Hepatocyte (in vitro differentiated cells): ENCODE data around the gene SHMT2. TPM values are rescaled to one million over a fixed set of nuclear protein-coding genes. Genes with fewer than 3 reads are reported as not detected.

Source experiments
- DNase-seq: peaks from one replicate; pipeline ENCODE4 v3.0.0-alpha.2; 2016; ENCODE audit warnings: low spot score
- H2AFZ ChIP-seq: fragments of 200-600 bp; sonication (generic); 2 replicates; pipeline ENCODE4 v1.6.0; 2016; ENCODE audit warnings: antibody characterized with exemption, mild to moderate bottlenecking
- H3K27ac ChIP-seq: fragments of 200-600 bp; sonication (generic); 2 replicates; pipeline ENCODE4 v1.5.1; 2016; ENCODE audit warnings: mild to moderate bottlenecking
- H3K27me3 ChIP-seq: fragments of 200-600 bp; sonication (generic); 2 replicates; pipeline ENCODE4 v1.6.1; 2016
- H3K36me3 ChIP-seq: fragments of 200-600 bp; sonication (generic); replicated peaks from 2 replicates; pipeline ENCODE4 v1.5.1; 2016; ENCODE audit warnings: low read depth; ENCODE audit not compliant: insufficient read depth
- H3K4me1 ChIP-seq: fragments of 200-600 bp; sonication (generic); 2 replicates; pipeline ENCODE4 v1.5.1; 2016; ENCODE audit warnings: mild to moderate bottlenecking, moderate library complexity; ENCODE audit not compliant: insufficient read depth
- H3K4me2 ChIP-seq: fragments of 200-600 bp; sonication (generic); 2 replicates; pipeline ENCODE4 v1.6.0; 2016
- H3K4me3 ChIP-seq: fragments of 200-600 bp; sonication (generic); 2 replicates; pipeline ENCODE4 v1.5.1; 2016; ENCODE audit warnings: mild to moderate bottlenecking
- H3K79me2 ChIP-seq: fragments of 200-600 bp; sonication (generic); 2 replicates; pipeline ENCODE4 v1.6.0; 2017; ENCODE audit warnings: mild to moderate bottlenecking
- H3K9me2 ChIP-seq: fragments of 200-600 bp; sonication (generic); replicated peaks from 2 replicates; pipeline ENCODE4 v1.6.0; 2017; ENCODE audit warnings: mild to moderate bottlenecking; ENCODE audit not compliant: insufficient read depth
- H3K9me3 ChIP-seq: fragments of 200-600 bp; sonication (generic); 2 replicates; pipeline ENCODE4 v1.5.1; 2016; ENCODE audit warnings: low read depth, mild to moderate bottlenecking
- H4K20me1 ChIP-seq: fragments of 200-600 bp; sonication (generic); 2 replicates; pipeline ENCODE4 v1.6.0; 2016; ENCODE audit warnings: mild to moderate bottlenecking; ENCODE audit not compliant: insufficient read depth, poor library complexity, severe bottlenecking
- EZH2 ChIP-seq: fragments of 200-600 bp; sonication (generic); IDR thresholded peaks from 2 replicates; pipeline ENCODE4 v1.6.1; 2016; ENCODE audit warnings: antibody characterized with exemption, mild to moderate bottlenecking, borderline replicate concordance
- EZH2phosphoT487 ChIP-seq: fragments of 200-600 bp; sonication (generic); IDR thresholded peaks from one replicate; pipeline ENCODE4 v1.6.1; 2018; ENCODE audit warnings: antibody characterized with exemption, mild to moderate bottlenecking, low read depth, moderate library complexity; ENCODE audit not compliant: unreplicated experiment, severe bottlenecking
- WGBS: methylation state at CpG from one replicate; pipeline ENCODE4 v1.1.6; 2016; ENCODE audit warnings: low lambda C conversion rate; ENCODE audit errors: missing lambda C conversion rate; 5-methylcytosine and 5-hydroxymethylcytosine counted together
- polyA plus RNA-seq: library from polyadenylated mRNA; unstranded; fragments of >200 nt; fragmentation: Nextera tagmentation; extraction: Ambion mirVana; gene quantifications from 2 replicates; pipeline ENCODE4 v1.2.1, GENCODE V29; 2016
- total RNA-seq: library from RNA; depleted of rRNA; stranded (reverse); fragments of >200 nt; gene quantifications from 2 replicates; pipeline ENCODE4 v1.2.3, GENCODE V29; 2014
- TF ChIP-seq, protein P1 (sequence below): fragments of 200-600 bp; sonication (generic); IDR thresholded peaks from 2 replicates; pipeline ENCODE4 v1.5.1; 2016; ENCODE audit warnings: antibody characterized with exemption, mild to moderate bottlenecking; ENCODE audit not compliant: poor library complexity

SHMT2 gene
- total and polyA plus RNA-seq, 2 experiments from 2014 or later = 126 to 168 TPM

DNA sequence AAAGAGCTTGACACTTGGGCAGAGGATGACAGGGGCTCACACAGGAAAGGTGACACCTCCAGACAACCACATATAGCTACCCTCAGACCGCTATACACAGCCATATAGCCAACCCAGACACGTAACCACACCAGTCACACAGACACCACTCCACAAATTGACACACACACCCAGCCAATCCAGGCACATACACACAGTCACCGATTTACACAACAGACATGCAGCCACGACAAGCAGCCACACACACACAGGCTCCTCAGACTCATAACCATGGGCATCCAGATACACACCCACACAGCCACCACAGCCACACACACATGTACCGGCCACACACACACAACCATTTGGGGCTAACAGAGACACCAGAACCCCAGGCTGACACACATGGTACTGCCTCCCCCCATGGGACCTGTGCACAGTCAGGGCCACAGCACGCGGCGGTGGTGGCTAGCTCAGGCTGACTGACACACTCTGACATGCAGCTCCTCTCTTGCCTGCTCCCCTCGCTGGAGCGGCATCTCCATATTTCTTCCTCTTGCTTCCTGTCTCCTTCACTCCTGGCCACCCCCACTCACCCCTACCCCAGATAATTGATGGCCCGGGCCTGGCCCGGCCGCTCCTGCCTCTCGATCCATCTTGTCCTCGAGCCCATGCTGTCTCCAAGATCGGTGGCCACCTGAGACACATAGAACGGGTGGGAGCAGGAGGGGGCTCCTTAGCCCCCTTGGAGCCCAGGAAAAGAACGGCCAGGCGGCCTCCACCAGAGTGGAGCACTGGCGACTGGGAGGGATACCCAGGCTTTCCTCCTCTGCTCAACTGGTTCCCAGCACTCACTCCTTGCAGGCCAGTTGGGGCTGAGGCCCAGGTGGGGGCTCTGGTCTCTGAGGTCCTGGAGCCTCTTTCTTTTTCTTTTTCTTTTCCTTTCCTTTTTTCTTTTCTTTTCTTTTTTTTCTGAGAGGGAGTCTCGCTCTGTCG lies 6.0 kb upstream of the SHMT2 start:
- H3K4me2 ChIP-seq = no peak overlapping the region
- H2AFZ ChIP-seq = no peak overlapping the region
- DNase-seq = no peak
- H3K27ac ChIP-seq = no peak overlapping the region
- H3K9me2 ChIP-seq = no peaks in the 10 kb centered on the region
- H3K4me1 ChIP-seq = peaks cover 34% of the 10 kb centered on the region
- TF ChIP-seq EZH2 = no peak
- H4K20me1 ChIP-seq = no peaks in the 10 kb centered on the region
- H3K27me3 ChIP-seq = peaks cover 97% of the 10 kb centered on the region
- H3K36me3 ChIP-seq = no peaks in the 10 kb centered on the region
- WGBS = 83% methylated on average over 22 of the region's 22 CpGs
- no peaks in the 10 kb centered on the region for H3K79me2 ChIP-seq
- no peaks in the 10 kb centered on the region for H3K9me3 ChIP-seq
- H3K4me3 ChIP-seq = no peak overlapping the region

DNA sequence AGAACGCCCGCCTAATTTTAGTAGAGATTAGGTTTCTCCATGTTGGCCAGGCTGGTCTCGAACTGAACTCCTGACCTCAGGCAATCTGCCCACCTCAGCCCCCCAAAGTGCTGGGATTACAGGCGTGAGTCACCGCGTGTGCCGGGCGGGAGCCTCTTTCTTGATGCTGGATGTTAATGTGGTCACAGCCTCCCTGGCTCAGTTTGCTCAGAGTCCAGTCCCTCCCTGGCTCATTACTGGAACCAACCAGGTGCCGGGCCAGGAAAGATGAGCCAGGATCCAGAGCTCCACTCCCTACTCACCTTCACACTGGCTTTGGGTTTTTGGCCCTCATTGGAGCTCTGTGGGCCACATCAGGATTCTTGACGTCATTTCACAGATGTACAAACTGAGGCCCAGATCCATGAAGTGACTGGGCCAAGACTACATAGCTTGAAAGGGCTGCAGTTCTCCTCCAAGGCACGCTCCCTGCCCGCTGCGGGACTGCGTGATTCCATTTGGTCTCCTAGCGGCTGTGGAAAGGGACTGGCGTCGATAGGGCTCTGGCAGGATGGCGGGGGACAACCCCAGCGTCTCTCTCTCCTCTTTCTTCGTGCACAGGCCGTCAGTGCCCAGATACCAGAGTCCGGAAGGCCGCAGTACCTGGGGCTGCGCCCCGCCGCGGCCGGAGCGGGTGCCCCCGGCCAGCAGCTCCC lies 5.1 kb upstream of the SHMT2 start:
- H3K9me3 ChIP-seq = no peaks in the 10 kb centered on the region
- 53% methylated on average over 30 of the region's 30 CpGs for WGBS
- H3K79me2 ChIP-seq = no peaks in the 10 kb centered on the region
- H3K4me1 ChIP-seq = peaks cover 28% of the 10 kb centered on the region
- H2AFZ ChIP-seq = no peak overlapping the region
- no peaks in the 10 kb centered on the region for H3K36me3 ChIP-seq
- H3K9me2 ChIP-seq = no peaks in the 10 kb centered on the region
- no peak for DNase-seq
- TF ChIP-seq, protein P1, sequence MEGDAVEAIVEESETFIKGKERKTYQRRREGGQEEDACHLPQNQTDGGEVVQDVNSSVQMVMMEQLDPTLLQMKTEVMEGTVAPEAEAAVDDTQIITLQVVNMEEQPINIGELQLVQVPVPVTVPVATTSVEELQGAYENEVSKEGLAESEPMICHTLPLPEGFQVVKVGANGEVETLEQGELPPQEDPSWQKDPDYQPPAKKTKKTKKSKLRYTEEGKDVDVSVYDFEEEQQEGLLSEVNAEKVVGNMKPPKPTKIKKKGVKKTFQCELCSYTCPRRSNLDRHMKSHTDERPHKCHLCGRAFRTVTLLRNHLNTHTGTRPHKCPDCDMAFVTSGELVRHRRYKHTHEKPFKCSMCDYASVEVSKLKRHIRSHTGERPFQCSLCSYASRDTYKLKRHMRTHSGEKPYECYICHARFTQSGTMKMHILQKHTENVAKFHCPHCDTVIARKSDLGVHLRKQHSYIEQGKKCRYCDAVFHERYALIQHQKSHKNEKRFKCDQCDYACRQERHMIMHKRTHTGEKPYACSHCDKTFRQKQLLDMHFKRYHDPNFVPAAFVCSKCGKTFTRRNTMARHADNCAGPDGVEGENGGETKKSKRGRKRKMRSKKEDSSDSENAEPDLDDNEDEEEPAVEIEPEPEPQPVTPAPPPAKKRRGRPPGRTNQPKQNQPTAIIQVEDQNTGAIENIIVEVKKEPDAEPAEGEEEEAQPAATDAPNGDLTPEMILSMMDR = no peak
- TF ChIP-seq EZH2 = no peak
- TF ChIP-seq EZH2phosphoT487 = no peak
- no peak overlapping the region for H3K27ac ChIP-seq
- peaks cover 87% of the 10 kb centered on the region for H3K27me3 ChIP-seq
- H3K4me2 ChIP-seq = no peak overlapping the region
- no peaks in the 10 kb centered on the region for H4K20me1 ChIP-seq
- no peak overlapping the region for H3K4me3 ChIP-seq

DNA sequence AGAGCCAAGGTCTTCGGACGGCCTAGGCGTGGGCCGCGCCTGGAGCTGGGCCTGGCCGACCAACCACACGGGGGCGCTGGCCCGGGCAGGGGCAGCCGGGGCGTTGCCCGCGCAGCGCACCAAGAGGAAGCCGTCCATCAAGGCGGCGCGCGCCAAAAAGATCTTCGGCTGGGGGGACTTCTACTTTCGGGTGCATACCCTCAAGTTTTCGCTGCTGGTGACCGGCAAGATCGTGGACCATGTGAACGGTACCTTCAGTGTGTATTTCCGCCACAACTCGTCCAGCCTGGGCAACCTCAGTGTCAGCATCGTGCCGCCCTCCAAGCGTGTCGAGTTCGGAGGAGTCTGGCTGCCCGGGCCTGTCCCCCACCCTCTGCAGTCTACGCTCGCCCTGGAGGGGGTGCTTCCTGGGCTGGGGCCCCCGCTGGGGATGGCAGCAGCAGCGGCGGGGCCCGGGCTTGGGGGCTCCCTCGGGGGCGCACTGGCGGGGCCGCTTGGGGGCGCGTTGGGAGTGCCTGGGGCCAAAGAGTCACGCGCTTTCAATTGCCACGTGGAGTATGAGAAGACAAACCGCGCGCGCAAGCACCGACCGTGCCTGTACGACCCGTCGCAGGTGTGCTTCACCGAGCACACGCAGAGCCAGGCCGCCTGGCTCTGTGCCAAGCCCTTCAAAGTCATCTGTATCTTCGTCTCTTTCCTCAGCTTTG lies 4.4 kb upstream of the SHMT2 start:
- 12% methylated on average over 47 of the region's 61 CpGs for WGBS
- Histone ChIP-seq H3K9me3 (no peaks in the 10 kb centered on the region), H3K4me3 (no peak overlapping the region), H3K4me2 (peak overlapping the region; percentile 49), H3K4me1 (peaks cover 21% of the 10 kb centered on the region), H3K27me3 (peaks cover 80% of the 10 kb centered on the region), H2AFZ (no peak overlapping the region), H4K20me1 (no peaks in the 10 kb centered on the region), H3K36me3 (no peaks in the 10 kb centered on the region), H3K79me2 (no peaks in the 10 kb centered on the region), H3K9me2 (no peaks in the 10 kb centered on the region), H3K27ac (no peak overlapping the region)
- TF ChIP-seq, protein P1 = peak; percentile 49
- TF ChIP-seq EZH2phosphoT487 = no peak
- peak; percentile 72 for DNase-seq
